ENCODE data around the gene RPP40. TPM values are rescaled to one million over a fixed set of nuclear protein-coding genes. Genes with fewer than 3 reads are reported as not detected.

The RPP40 gene
- total and polyA plus RNA-seq, 2 of the 8 experiments (the other 6 are each of a cell fraction or from before 2014, with no cell fraction given), result 7.0 to 15.7 TPM

GRCh38 chr6:4973415-4973814, 30.4 kb downstream of the RPP40 start:
- TF ChIP-seq SIN3A (conservative IDR thresholded peaks at IDR 0.05 in 1 of 2, IDR thresholded peaks at IDR 0.05 in 1 of 2; ENCODE audit: low read depth in 1 of 2, low read length in 2 of 2), result no peak
- H3K18ac ChIP-seq (ENCODE audit: extremely low read depth, low read length), result peak overlapping the region; percentile 87
- H2BK20ac ChIP-seq (ENCODE audit: low read length), result peak overlapping the region; percentile 61; the same call in 1 of the 2 replicates
- no peak overlapping the region for H3K14ac ChIP-seq (ENCODE audit: insufficient read length)
- H2BK5ac ChIP-seq (ENCODE audit: low read depth, low read length), result peak overlapping the region; percentile 60; the same call in 1 of the 2 replicates
- no peaks in the 10 kb centered on the region for H3K27me3 ChIP-seq (replicated peaks in 1 of 4; ENCODE audit: control insufficient read depth in 3 of 4, extremely low read depth in 1 of 4, insufficient read depth in 3 of 4, low read length in 3 of 4)
- peak overlapping the region; percentile 37 to 51; a peak in 1 of 4 replicates for H3K4me2 ChIP-seq (ENCODE audit: insufficient read depth in 1 of 2, low read depth in 2 of 2, low read length in 2 of 2)
- no peak overlapping the region for H3K56ac ChIP-seq (replicated peaks; ENCODE audit: insufficient read length, low read depth, low read length)
- peak overlapping the region; percentile 31 for H2BK120ac ChIP-seq (replicated peaks; ENCODE audit: low read depth, low read length)
- 90% methylated on average over 13 of the region's 13 CpGs; no CpG with 5 or more reads in 1 of the 2 experiments for WGBS, 2 experiments (ENCODE audit: extremely low coverage in 1 of 2, insufficient coverage in 1 of 2, insufficient read length in 1 of 2, insufficient replicate concordance in 2 of 2, low coverage in 1 of 2, low lambda C conversion rate in 2 of 2, missing lambda C conversion rate in 1 of 2)
- POLR2A ChIA-PET (ENCODE audit: partially characterized antibody), result interaction anchor here (1.0 to 2.6 kb wide), 4 partner anchors 9 to 30 kb away, joined by 3 to 9 read pairs (median 5); partner anchors contain the start of gene RPP40
- H2AFZ ChIP-seq (ENCODE audit: low read length), result 0 out of 2 replicates have a peak overlapping the region, but pooled peaks have one; percentile 43
- FAIRE-seq, result no peak
- H4K5ac ChIP-seq (ENCODE audit: insufficient read length, low read depth, low read length), result no peak overlapping the region
- H3K79me2 ChIP-seq (ENCODE audit: control insufficient read depth in 1 of 2, insufficient read depth in 2 of 2, low read length in 2 of 2), result no peaks in the 10 kb centered on the region
- no peaks in the 10 kb centered on the region; a peak in 1 of 4 replicates for H3K9me3 ChIP-seq (ENCODE audit: insufficient read depth in 2 of 2, low read depth in 1 of 2, low read length in 1 of 2)
- peak overlapping the region; percentile 88 for H2BK15ac ChIP-seq (ENCODE audit: low read length)
- peak overlapping the region; percentile 90 for H2AK5ac ChIP-seq (ENCODE audit: low read depth, low read length)
- no peak overlapping the region for H3K4me3 ChIP-seq (ENCODE audit: extremely low read depth in 1 of 4, insufficient read depth in 2 of 4, low read depth in 3 of 4, low read length in 4 of 4)
- H3K36me3 ChIP-seq (ENCODE audit: control insufficient read depth in 2 of 4, insufficient read depth in 4 of 4, low read length in 3 of 4), result no peaks in the 10 kb centered on the region
- no peak overlapping the region for H3K23ac ChIP-seq (ENCODE audit: insufficient read length)
- no peak overlapping the region for H4K8ac ChIP-seq (ENCODE audit: extremely low read depth, insufficient read depth, low read length)
- no peak overlapping the region for H3K4ac ChIP-seq (replicated peaks; ENCODE audit: insufficient read length, low read depth, low read length)
- H3K9ac ChIP-seq (replicated peaks in 1 of 4; ENCODE audit: extremely low read depth in 1 of 4, low read depth in 3 of 4, low read length in 3 of 4), result no peak overlapping the region
- peaks cover 4 to 8% (median 6%) of the 10 kb centered on the region in 4 experiments for H3K4me1 ChIP-seq (replicated peaks in 1 of 4; ENCODE audit: control insufficient read depth in 3 of 4, insufficient read depth in 4 of 4, low read length in 3 of 4)
- H3K79me1 ChIP-seq (ENCODE audit: low read depth, low read length), result no peaks in the 10 kb centered on the region
- CTCF ChIA-PET (ENCODE audit: partially characterized antibody), result interaction anchor here (0.7 to 2.1 kb wide), 4 partner anchors 10 to 337 kb away, joined by 3 to 7 read pairs (median 4); no protein-coding TSS in a partner anchor
- DNase-seq (ENCODE audit: low read depth in 1 of 2, low spot score in 2 of 2), result no peak
- H3K27ac ChIP-seq (ENCODE audit: low read depth, low read length), result no peak overlapping the region
- peak overlapping the region; percentile 95 for H2BK12ac ChIP-seq (ENCODE audit: low read depth, low read length)
- H4K91ac ChIP-seq (replicated peaks; ENCODE audit: insufficient read length, low read length), result no peak overlapping the region
- no peaks in the 10 kb centered on the region for H4K20me1 ChIP-seq (replicated peaks in 1 of 2; ENCODE audit: control insufficient read depth in 1 of 2, insufficient read depth in 2 of 2, low read length in 2 of 2)
- H3K23me2 ChIP-seq (ENCODE audit: low read depth, low read length), result no peaks in the 10 kb centered on the region
